GM12864 (cell line): ENCODE measurements around the gene MTMR2.

Experiments
- DNase-seq: peaks from one replicate; pipeline ENCODE4 v3.0.0-alpha.2; 2011; ENCODE audit warnings: low read depth
- H3K4me3 ChIP-seq: 2 replicates; pipeline ENCODE4 v1.5.1; 2011; ENCODE audit warnings: mild to moderate bottlenecking, low read depth, low read length, control low read depth
- TF ChIP-seq, protein P1 (sequence below): IDR thresholded peaks from 2 replicates; pipeline ENCODE4 v1.5.1; 2011; ENCODE audit warnings: low read depth, mild to moderate bottlenecking, moderate library complexity, low read length, control low read depth, inconsistent platforms; ENCODE audit errors: missing control alignments

The MTMR2 gene

DNA sequence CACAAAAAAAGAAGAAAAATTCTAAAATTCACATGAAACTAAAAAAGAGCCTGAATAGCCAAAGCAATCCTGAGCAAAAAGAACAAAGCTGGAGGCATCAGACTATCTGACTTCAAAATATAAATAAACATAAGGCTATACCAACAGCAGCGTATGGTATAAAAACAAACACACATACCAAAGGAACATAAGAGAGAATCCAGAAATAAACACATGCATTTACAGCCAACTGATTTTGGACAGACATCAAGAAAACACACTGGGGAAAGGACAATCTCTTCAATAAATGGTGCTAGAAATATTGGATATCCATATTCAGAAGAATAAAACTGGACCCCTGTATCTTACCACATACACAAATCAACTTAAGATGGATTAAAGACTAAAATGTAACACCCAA is 2.8 kb upstream of the MTMR2 start:
- DNase-seq = no peak
- TF ChIP-seq, protein P1, sequence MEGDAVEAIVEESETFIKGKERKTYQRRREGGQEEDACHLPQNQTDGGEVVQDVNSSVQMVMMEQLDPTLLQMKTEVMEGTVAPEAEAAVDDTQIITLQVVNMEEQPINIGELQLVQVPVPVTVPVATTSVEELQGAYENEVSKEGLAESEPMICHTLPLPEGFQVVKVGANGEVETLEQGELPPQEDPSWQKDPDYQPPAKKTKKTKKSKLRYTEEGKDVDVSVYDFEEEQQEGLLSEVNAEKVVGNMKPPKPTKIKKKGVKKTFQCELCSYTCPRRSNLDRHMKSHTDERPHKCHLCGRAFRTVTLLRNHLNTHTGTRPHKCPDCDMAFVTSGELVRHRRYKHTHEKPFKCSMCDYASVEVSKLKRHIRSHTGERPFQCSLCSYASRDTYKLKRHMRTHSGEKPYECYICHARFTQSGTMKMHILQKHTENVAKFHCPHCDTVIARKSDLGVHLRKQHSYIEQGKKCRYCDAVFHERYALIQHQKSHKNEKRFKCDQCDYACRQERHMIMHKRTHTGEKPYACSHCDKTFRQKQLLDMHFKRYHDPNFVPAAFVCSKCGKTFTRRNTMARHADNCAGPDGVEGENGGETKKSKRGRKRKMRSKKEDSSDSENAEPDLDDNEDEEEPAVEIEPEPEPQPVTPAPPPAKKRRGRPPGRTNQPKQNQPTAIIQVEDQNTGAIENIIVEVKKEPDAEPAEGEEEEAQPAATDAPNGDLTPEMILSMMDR = no peak
- no peak overlapping the region for H3K4me3 ChIP-seq

DNA sequence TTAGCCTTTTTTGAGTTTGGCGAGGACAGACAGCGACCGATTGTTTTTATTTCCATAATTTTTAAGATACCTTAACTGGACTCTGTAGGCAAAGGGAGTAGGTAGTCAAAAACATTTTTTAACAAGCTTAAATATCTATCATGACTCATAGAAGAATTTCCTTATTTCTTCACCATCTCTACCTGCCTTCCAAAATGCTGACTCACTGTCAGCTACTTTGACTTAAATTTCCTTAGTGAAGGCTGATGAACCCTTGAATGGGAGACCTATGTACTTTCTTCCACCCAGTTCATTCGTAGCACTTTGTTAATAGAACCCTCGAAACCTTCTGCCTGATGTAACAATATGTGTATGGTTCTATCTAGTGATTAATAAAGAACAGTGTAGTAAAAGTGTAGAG is 1.1 kb upstream of the MTMR2 start:
- TF ChIP-seq, protein P1 = no peak
- peak overlapping the region; percentile 83; the same call in 1 of the 2 replicates for H3K4me3 ChIP-seq
- DNase-seq = no peak

DNA sequence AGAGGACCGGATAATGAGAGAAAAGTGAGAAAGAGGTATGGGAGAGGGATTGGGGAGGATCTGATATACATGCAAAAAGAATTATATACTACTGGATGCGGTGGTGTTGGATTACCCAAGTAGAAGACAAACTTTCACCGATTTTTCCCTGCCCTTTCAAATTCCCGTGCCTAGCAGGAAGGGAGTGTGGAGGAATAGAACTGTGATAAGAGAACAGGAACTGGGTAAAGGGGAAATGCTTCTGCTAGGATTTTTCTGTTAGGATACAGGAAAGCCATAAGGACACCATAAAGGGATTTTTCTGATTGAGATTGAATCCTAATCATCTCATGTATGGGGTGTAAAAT is 480 bp upstream of the MTMR2 start:
- TF ChIP-seq, protein P1 = no peak
- H3K4me3 ChIP-seq = peak overlapping the region; percentile 83
- no peak for DNase-seq

DNA sequence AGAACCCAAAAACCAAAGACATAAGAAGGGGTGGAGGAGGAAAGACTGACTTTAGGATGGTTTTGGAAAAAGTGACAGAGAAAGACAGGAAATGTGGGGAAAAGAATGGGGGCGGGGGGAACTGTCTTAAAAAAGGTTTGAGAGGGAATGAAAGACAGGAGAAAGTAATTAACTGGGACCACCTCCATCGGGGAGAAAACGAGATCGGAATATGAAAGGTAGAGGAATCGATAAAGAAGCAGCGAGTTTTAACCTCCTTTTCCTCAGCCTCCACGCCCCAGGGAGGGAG is 524 bp downstream of the MTMR2 start:
- H3K4me3 ChIP-seq = peak overlapping the region; percentile 83
- TF ChIP-seq, protein P1 = no peak
- no peak for DNase-seq

DNA sequence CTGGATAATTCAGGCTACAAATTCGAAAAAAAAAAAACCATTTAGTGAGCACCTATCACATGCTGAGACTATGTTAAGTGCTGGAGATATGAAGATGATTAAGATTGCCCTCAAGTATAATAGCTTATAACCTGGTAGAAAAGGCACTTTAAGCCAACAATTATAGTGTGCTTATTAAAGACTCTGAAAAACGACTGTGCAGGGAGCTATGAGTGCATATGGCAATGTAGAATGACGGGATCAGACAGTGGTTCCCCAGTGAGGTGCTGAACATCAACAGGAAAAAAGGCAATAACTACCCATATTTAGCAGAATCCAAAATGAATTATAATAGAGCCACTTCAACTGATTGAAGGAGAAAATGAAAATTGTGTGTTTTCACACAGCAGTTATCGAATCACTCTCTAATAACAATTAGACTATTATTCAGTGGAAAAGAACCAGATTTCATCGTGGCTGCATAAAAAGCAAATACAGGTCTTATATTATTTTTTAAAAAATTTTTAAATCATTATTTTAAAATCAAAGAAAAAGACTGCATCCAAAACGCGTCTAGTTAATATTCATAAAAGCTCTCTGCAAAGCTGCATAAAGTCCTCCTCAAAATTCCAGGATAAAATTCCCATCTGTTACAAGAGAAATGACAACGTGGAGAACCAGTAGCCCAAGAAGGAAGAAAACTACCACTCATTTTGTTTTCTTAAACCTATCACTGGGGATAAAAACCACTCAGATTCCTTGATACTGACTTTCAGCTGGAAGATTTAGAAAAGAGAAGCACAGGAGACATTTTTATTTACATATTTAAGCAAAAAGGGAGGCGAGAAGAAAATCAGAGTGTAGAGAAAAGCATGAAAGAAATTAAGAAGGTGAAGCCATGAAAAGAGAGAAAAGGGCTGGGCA is 1.1 kb downstream of the MTMR2 start:
- TF ChIP-seq, protein P1 = no peak
- DNase-seq = no peak
- H3K4me3 ChIP-seq = peak overlapping the region; percentile 83

DNA sequence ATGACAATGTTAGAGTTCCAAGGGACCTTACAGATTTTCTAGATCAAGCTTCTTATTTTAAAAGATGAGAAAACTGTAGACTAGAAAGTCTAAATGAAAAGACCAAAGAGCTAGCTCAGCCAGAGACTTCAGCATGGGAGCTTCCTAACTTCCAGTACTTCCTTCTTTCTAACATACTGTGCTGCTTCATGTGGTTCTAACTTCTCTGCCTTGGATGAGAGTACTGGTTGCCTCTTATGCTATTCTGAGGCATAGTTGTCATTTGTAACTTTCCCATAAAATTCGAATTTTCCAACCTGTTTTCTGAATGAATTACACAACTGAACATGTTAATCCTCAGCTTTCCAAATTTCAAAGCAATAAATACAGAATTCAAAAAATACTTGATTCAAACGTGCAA is 1.8 kb downstream of the MTMR2 start:
- H3K4me3 ChIP-seq = no peak overlapping the region
- TF ChIP-seq, protein P1 = no peak
- no peak for DNase-seq
